ENCODE results near the gene SPPL3. TPM values are rescaled to one million over a fixed set of nuclear protein-coding genes. Genes with fewer than 3 reads are reported as not detected.

The SPPL3 gene
- total RNA-seq, 1 donor from 2014 or later, result 20.4 TPM

GRCh38 chr12:120814903-120815429 is 89.2 kb downstream of the SPPL3 start:
- Histone ChIP-seq H3K4me1 (peaks cover 0 to 3% of the 10 kb centered on the region in 2 donors), H3K27me3 (no peaks in the 10 kb centered on the region), H3K27ac (no peak overlapping the region), H3K36me3 (peaks cover 0 to under 1% of the 10 kb centered on the region in 2 donors), H3K9me3 (no peaks in the 10 kb centered on the region), H3K4me3 (no peak overlapping the region)
- no peak for TF ChIP-seq CTCF (IDR thresholded peaks at IDR 0.05)
- intact Hi-C loops (cut with DNase I), result no loop called here
- no peak for DNase-seq (ENCODE audit: low spot score in 2 of 2)

GRCh38 chr12:120814203-120814902 is 89.8 kb downstream of the SPPL3 start:
- peaks cover 0 to 3% of the 10 kb centered on the region in 2 donors for H3K4me1 ChIP-seq

GRCh38 chr12:120813588-120814153 is 90.5 kb downstream of the SPPL3 start:
- Histone ChIP-seq H3K9me3 (no peaks in the 10 kb centered on the region), H3K27me3 (no peaks in the 10 kb centered on the region), H3K4me3 (no peak overlapping the region), H3K4me1 (peaks cover 0 to 3% of the 10 kb centered on the region in 2 donors), H3K36me3 (peaks cover 0 to 9% of the 10 kb centered on the region in 2 donors), H3K27ac (no peak overlapping the region)
- intact Hi-C loops (cut with DNase I), result no loop called here
- DNase-seq (ENCODE audit: low spot score in 2 of 2), result no peak
- TF ChIP-seq CTCF (IDR thresholded peaks at IDR 0.05), result no peak

More at GRCh38 chr12:120814203-120814902, 89.8 kb downstream of the SPPL3 start:
- Histone ChIP-seq H3K27me3 (no peaks in the 10 kb centered on the region), H3K9me3 (no peaks in the 10 kb centered on the region), H3K27ac (no peak overlapping the region), H3K36me3 (peaks cover 0 to 7% of the 10 kb centered on the region in 2 donors), H3K4me3 (no peak overlapping the region)
- TF ChIP-seq CTCF (IDR thresholded peaks at IDR 0.05), result no peak
- intact Hi-C loops (cut with DNase I), result no loop called here
- no peak for DNase-seq (ENCODE audit: low spot score in 2 of 2)

GRCh38 chr12:120810021-120810420 is 94.1 kb downstream of the SPPL3 start:
- Histone ChIP-seq H3K9me3 (no peaks in the 10 kb centered on the region), H3K27me3 (no peaks in the 10 kb centered on the region), H3K4me3 (no peak overlapping the region), H3K4me1 (peaks cover 0 to 3% of the 10 kb centered on the region in 2 donors), H3K36me3 (peaks cover 0 to 9% of the 10 kb centered on the region in 2 donors), H3K27ac (no peak overlapping the region)
- no peak for TF ChIP-seq CTCF (IDR thresholded peaks at IDR 0.05)
- DNase-seq (ENCODE audit: low spot score in 2 of 2), result no peak
- intact Hi-C loops (cut with DNase I), result no loop called here

- Histone ChIP-seq H3K27me3 (no peaks in the 10 kb centered on the region), H3K36me3 (peaks cover 0 to 3% of the 10 kb centered on the region in 2 donors), H3K4me3 (no peak overlapping the region), H3K27ac (no peak overlapping the region), H3K9me3 (no peaks in the 10 kb centered on the region), H3K4me1 (no peaks in the 10 kb centered on the region)
- no peak for DNase-seq (ENCODE audit: low spot score in 2 of 2)
- intact Hi-C loops (cut with DNase I), result no loop called here
- no peak for TF ChIP-seq CTCF (IDR thresholded peaks at IDR 0.05)
Measured at GRCh38 chr12:120804428-120804827, 99.7 kb downstream of the SPPL3 start.

Measured in ascending aorta (tissue), 2 donors.